OCI-LY7 (cell line): ENCODE data around the gene ACTL7B.

Experiments used
- EZH2phosphoT487 ChIP-seq: fragments of 200-600 bp; sonication (generic); IDR thresholded peaks from 2 replicates; pipeline ENCODE4 v1.6.1; 2018; ENCODE audit warnings: low read depth, borderline replicate concordance, mild to moderate bottlenecking, mixed run types, antibody characterized with exemption, low read length, moderate library complexity, mixed read lengths
- TF ChIP-seq, protein P1 (sequence below): fragments of 200-600 bp; sonication (generic); conservative IDR thresholded peaks from 2 replicates; pipeline ENCODE4 v1.5.1; 2014; ENCODE audit warnings: mild to moderate bottlenecking, antibody characterized with exemption, low read length, moderate library complexity, mixed read lengths

DNA sequence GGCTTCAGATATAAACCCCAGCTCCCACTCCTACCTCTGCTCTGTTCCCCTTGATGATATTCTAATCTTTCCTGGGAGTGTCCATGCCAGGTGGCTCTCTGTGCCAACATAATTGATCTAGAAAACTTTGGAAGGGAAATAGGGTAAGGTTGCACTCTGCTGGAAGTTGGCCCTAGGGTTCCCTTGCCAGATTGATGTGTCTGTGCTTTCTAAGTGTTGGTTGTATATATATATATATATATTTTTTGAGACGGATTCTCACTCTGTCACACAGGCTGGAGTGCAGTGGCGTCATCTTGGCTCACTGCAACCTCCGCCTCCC is 23.6 kb downstream of the ACTL7B start:
- TF ChIP-seq, protein P1, sequence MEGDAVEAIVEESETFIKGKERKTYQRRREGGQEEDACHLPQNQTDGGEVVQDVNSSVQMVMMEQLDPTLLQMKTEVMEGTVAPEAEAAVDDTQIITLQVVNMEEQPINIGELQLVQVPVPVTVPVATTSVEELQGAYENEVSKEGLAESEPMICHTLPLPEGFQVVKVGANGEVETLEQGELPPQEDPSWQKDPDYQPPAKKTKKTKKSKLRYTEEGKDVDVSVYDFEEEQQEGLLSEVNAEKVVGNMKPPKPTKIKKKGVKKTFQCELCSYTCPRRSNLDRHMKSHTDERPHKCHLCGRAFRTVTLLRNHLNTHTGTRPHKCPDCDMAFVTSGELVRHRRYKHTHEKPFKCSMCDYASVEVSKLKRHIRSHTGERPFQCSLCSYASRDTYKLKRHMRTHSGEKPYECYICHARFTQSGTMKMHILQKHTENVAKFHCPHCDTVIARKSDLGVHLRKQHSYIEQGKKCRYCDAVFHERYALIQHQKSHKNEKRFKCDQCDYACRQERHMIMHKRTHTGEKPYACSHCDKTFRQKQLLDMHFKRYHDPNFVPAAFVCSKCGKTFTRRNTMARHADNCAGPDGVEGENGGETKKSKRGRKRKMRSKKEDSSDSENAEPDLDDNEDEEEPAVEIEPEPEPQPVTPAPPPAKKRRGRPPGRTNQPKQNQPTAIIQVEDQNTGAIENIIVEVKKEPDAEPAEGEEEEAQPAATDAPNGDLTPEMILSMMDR: no peak
- TF ChIP-seq EZH2phosphoT487: no peak
